IPS DF 19.7 (cell line): ENCODE results near the gene USP46.

Experiments
- DNase-seq: peaks from one replicate; pipeline ENCODE4 v3.0.0-alpha.2; 2013; ENCODE audit warnings: low read depth, low spot score

USP46 gene

DNA sequence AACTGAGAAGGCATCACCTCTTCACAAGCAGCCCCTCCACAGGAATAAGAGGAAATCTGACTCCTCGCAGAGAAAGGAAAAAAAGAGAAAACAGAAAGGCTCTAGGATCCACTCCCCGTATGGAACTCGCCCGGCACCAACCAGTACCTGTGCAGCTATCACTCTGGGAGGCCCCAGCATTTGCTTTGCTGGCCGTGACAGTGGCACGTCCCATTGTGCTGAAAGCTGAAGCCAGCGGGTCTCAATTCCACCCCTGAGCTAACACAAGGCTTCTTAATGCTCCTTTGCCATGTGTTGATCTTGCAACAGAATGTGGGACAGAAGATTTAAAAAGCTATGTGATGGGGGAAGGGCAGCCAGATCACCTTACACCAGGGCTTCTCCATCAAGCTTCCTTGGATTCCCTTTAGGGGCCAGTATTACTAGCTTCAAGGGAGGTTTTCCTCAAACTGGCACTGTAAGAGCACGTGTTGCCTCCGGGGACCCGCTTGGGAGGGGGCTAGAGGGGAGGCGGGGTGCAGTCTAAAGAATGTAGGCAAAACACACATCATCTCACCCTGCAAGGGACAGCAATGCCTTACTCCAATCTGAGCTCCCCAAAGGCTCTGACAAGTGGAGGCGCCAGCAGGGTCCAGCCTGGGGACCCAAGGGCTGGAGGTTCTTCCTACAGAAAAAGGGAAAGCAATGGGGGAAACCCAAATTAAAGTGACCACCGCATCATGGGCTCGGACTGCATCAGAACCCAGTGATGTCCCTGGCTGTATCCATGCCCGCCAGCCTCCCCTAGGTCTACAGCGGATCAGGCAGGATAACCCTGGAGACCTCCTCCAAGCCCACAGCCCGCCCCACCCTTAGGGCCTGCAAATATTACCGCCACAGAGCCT, 1.2 kb downstream of the USP46 start:
- peak; percentile 83 for DNase-seq

DNA sequence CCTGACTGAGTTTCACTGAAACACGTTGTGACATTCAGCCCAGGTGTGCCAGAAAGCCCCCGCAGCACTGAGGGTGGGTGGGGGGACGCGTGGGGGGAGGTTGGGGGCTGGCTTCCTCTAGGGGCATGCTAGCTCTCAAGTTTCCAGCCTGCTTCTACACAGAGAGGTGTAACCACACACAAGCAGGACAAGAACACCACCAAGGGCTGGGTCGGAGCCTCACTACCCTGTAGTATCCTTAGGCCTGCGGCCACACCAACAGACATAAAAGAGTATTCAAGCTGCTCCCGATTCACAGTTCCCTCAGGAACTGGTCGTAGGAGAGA, 1.8 kb downstream of the USP46 start:
- DNase-seq = no peak

DNA sequence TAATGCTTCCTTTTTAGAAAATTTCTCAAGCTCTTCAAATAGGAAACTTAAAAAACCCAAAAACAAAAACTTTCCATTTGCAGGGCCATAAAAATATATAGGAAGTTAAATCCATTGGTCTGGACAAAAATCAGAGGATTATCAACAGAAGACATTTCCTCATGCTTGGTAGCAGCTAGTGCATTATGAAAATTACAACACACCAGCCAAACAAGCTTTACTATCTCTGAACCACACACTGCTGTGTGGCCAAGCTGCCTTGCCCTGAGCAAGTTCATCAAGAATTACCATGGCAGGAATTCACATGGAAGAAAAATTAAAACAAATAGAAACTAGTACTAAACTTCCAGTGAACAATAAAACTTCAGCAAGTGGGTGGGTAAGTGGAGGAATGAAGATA, 3.6 kb downstream of the USP46 start:
- DNase-seq = no peak

DNA sequence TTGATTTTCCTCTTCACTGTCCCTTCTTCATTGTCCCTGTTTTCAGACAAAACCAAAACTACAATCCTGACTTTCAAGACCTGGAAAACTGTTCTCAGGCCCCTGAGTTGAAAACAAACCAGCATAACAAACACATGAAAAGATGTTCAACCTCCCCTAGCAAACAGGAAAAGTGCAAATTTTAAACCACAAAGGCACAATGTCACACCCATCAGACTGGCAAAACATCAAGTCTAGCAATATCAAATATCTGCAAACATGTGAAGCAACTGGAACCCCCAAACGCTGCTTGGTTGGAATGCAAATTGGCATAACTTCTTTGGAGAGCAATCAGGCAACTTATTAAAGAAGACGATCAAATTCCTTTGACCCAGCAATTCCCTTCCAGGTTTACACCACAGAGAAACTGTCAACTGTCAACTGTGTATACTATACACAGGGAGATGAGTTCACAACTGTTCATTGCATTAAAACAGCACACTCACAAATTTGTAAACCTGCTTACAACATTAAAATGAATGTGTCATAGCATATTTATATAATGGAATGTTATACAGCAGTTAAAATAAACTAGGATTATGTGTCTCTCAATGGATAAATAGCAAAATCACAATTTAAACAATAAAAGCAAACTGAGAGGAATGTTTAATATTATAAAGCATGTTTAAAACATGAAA, 7.0 kb downstream of the USP46 start:
- DNase-seq = no peak

DNA sequence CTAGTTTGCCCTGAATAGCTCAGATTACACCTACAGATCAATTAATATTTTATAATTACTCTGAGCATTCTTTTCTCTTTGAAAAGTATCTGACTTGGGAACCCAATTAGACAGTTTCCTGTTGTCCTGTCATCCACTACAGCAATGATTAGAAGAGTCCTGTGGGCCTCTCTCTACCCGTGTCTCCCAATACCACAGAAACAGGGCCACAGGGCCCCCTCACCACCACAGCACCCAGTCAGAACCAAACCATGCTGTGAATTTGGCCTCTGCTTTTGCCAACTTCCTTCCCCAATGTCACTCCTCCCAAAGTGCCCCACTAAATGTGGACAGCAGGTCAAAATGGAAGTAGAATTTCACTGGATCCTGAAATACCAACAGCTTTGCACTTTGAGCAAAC, 10.3 kb downstream of the USP46 start:
- no peak for DNase-seq

DNA sequence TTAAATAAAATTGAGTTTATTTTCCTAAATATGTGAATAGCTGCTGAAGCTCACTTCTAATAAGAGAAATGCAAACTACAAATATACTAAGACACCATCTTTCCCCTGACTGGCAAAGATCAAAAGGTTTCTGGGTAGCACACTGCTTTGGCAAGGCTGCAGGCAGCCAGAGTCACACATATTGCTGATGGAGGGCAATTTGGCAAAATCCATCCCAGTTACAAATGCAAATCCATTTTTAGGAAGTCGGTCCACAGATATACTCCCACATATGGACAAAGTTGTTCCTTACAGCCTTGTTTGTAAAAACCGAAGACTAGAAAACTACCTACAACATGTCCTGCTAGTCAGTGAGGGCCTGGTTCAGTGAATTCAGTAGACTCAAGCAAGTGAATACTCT, 12.4 kb downstream of the USP46 start:
- DNase-seq = no peak

DNA sequence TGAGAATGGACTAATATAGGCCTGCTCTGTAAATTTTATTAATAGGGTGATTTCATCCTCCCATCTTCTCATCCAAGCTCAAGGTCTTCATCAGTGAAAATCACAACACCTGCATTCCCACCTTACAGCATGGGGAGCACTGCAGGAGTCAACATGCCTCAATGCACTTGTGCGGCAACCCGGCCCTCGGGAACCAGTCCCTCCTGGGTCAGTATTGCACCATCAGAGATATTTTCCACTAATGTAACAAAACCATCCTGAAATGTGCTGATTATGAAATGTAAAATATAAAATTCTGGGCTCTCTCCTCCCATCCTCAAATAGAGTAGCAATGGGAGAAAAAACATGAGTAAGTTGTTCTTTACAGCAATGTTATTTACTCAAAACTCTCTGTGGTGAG, 13.0 kb downstream of the USP46 start:
- no peak for DNase-seq

DNA sequence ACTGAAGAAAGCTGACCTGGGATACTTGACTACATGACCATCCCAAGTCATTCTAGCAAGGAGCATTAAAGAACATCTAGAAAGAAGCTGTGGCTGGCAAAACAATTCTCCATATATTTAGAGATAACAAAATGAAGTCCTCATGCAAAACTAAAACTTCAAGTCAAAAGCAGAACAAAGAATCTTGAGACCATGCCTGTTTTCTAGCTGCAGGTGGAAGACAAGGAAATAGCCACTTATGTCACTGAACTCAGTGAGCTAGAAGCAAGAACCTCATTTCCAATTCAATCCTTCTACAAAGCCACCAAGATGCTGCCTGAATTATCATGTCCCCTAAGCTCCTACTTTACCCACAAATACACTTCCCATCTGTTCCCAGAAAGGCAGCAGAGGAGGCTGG, 13.8 kb downstream of the USP46 start:
- DNase-seq = no peak

DNA sequence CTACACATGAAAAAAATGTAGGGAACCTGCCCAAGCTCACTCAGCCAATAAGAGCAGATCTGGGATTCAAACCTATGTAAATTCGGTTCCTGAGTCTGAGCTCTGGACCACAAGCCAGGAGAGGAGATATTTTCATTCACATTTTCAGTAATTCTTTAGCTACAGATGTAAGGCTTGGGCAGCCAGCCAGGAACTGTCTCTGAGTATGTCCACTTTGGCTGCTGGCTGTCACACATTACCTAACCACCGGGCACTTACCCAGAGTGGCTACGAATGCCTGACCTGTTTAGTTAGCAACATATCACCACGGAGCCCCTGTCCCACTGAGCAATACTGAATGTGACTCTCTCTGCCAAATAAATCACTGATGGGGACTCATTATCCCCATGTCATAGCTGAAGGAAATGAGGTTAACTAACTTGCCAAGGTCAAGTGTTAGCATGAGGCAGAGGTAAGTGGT, 15.3 kb downstream of the USP46 start:
- no peak for DNase-seq

DNA sequence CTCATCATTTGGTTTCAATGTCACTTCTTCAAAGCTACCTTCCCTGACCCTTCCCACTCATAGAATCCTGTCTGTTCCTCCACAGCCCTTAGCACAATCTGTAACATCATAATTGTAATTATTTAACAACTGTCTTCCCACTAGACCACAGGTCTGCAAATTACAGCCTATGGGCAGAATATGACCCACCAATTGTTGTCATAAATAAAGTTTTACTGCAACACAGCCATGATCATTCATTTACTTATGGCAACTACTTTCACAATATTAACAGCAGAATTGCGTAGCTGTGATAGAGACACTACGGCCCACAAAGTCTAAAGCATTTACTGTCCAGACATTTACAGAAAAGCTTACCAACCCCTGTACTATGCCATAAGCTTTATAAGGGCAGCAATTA, 15.9 kb downstream of the USP46 start:
- no peak for DNase-seq

DNA sequence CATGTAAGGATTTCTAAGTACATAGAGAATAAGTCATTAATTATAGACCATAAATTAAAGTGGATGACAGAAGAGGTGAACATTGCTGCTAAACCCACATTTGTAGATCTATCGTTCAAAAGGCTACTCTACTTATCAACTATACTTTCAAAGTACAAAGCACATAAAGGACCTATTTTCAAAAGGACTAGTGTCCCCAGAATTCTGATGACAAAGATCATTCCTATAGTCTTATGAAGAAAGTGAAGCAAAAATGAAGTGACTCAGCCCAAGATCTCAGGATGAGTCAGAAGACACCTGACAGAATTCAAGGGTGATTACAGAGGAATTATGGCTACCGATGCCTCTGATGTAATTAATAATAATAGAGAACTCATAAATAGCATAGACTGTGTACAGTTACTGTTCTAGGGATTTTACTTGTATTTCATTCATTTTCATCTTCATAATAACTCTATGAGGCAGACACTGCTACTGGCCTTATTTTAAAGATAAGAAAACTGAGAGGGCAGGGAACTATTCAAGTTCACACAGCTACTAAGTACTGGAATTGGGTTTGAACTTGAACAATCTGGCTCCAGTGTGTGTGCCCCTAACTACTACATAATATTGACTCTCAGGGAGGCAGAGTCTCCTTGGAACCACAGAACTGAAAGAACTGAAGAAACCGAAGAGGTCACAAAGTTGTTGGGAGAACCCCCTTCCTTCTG, 17.1 kb downstream of the USP46 start:
- DNase-seq = no peak

DNA sequence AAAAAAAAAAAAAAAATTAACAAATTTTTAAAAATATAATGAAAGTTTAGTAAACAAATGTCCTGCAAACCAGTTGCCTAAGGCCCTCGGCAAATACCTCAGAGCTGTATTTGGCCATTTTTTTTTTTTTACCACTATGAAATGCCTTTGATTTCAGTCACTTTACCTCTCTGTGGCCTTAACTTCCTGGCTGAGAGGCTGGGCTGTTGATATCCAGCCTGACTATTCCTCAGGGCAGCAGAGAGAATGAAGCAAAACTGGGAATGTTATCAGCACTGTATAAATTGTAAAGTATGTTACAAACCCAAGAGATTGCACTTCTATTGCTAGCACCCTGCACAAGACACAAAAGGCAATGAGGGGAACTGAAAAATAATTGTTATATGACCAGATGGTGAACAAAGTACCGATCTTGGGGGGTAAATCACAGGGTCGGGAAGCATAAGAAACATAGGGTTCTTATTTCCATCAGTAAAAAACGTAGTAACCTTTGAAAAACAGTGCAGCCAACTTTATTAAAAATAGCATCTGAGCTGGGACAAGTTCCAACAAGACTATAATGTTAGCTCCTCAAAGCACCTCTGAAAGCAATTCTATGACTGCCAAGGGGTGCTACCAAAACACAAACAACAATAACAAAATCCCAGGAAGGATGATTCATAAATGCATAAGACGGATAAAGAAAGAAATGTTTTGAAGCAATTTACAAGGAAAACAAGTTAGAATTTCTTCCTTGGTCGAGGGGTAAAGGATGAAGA, 18.1 kb downstream of the USP46 start:
- no peak for DNase-seq

DNA sequence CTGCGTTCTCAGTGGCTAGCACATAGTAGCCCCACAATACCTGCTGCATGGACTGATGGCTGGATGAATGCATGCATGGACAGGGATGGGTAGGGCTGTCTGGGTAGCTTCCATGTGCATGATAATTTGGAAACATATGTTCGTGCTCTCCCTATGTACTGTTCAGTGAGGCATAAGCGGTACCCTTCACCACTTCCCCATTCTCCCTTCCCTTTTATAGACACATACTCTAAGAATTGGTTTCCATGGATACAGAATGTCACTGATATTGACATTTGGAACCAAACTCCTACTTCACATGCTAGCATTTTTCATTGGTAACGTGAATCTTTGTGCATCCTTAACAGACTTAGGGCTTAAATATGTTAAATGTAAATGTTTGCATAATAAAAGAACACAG, 20.4 kb downstream of the USP46 start:
- no peak for DNase-seq

DNA sequence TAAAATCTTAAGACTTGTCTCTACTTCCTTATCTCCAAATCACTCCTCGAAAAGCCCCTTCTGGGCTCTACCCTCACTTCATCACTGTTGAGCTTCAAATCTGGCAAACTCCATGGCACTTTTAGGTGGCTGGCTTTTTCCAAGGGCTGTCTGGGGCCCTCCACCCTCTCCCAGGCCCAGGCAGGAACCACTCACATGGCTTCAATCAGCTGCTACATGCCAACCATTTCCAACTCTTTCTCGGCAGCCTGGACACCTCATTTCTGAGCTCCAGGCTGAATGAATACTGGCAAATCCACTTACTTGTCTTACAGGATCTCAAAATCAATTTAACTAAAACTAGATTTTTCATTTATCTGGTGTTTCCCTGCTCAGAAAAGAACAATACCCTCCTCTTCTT, 22.0 kb downstream of the USP46 start:
- no peak for DNase-seq

DNA sequence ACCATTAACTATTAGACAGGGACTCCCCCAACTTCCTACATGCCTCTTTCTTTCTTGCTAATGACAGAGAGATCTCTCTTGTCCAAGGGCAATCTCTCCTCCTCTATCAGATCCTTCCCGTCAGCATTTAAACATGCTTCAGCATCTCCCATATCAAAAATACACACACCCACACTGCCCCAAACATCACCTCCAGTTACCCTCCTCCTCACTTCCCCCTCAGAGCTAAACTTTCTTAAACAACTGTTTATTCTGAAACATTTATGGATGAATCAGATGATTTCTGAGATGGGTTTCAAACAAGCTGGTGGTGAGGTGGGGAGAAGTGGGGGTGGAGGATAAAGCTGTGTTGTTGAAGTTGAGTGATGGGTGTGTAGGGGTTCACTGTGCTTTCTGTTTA, 23.5 kb downstream of the USP46 start:
- DNase-seq = no peak

DNA sequence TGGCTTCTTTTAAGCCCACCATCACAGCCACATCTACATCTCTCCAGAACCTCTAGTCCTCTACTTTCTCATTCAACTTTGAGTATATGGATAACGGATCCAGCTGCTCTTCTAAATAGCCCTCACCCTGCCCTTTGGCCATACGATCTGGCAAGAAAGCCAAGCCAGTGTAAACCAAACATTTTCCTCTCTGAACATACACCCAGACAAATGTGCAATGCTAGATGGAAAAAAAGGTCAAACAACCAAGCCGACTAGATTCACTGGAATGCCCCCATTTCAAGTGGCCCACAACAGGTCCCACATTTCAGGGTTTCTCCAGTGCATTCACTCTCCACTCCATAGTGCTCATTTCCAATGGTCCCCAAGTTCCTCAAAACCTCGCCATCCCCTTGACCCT, 24.0 kb downstream of the USP46 start:
- no peak for DNase-seq

DNA sequence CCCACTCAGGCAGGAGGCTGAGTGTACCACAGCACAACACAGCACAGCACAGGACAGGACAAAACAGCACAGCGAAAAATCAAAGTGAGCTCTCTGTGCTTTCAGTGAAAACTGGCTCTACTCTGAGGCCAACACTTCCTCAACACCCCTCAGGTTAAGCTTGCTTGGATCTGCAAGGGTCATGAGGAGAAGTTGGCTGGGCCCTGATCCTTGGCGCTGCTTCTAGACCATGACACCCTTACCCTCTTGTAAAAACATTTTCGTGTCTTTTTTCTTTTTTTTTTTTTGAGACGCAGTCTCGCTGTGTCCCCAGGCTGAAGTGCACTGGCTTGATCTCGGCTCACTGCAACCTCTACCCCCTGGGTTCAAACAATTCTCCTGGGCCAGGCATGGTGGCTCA, 25.3 kb downstream of the USP46 start:
- no peak for DNase-seq

DNA sequence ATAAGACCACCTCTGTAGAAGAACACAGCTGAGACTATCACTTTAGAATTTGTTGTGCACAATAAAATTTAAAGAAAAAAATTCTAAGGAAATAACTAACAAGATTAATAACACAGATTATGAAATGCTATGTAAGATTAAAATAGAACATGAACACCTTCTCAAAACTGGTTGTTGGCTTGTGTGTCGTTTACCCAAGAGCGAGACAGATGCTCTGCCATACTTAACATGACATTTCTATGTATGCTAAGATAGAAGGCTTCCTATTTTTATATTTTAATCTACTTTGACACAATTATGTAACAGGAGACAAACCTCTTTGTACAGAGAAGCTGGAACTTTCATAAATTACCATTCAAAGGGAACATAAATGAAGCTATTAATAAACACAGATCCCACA, 30.1 kb downstream of the USP46 start:
- no peak for DNase-seq

DNA sequence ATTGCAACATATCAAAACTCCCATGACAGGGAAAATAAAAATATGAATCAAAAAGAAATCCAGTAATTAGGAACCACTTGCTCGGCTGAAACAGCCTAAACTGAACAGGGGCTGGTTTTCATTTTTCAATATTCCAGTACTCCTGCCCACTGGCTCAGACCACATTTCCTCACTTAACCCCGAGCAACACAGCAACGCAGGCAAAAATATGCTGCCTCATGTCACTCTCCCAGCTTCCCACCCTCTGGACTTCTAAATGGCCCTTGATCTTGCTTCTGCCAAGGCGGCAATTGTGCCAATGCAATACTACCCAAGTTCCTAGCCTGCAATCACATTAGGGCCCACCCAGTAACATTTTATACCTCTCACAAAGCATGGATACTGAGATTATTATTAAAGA, 30.6 kb downstream of the USP46 start:
- no peak for DNase-seq

DNA sequence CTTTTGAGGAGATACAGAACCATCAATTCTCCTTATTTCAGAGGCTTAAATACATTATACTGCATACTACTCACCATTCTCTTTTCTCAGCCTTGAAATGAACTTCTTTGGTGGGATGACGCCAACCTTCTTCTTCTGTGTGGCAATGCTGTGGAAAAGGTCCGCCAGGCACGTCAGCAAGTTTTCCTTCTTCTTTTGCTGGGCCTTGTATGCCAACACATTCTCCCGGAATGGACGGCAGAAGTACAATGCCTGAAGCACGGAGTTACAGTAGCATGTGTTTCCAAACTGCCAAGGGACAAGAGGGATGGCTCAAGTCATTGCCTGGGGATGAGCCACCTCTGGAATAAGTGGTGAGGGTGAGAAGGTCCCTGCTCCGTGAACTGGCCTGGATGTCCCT, 31.2 kb downstream of the USP46 start:
- DNase-seq = no peak

DNA sequence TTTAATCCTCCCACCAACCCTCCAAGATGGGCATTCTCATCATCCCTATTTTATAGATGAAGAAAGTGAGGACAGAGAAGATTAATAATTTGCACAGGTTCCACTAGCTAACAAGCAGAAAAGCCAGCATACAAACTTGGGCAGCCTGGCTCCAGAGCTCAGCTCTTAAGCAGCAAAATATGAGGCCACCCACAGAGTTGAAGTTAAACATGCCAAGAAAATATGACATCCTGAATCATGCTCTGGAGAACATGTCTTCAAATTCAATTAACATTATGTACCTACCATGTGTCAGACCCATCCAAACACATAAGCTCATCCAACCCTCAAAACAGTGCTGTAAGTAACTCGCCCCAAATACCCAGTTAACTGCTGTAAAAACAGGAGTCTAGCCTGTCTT, 33.9 kb downstream of the USP46 start:
- no peak for DNase-seq

DNA sequence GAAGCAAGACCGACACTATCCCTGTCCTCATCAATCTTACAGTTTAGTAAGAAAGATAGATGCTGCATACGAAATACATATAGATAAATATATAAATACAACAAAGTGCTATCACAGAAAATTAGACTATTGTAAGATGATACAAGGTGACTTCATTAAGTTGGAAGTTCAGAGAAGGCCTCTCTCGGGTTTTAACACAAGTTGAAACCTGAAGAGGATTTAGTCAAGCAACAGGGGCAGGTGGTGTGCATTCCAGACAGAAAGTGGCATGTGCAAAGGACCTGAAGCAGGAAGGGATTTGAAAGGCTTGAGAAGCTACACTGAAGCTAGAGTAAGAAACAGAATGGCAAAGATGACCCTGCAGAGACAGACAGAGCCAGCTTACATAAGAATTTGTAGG, 36.5 kb downstream of the USP46 start:
- DNase-seq = no peak
